Activated B cell treated with CpG ODN at 0.5 μM for 24 hours (primary cell): Measurements from ENCODE around the gene CCDC141. TPM values are rescaled to one million over a fixed set of nuclear protein-coding genes. Genes with fewer than 3 reads are reported as not detected.

Experiments
- ATAC-seq: fragments of 200-7000 bp; cut with Tn5 transposase; one replicate; pipeline ENCODE4 v1.10.0; 2021; ENCODE audit warnings: low read depth, mild to moderate bottlenecking, moderate library complexity
- CTCF ChIA-PET: fragments of 350-600 bp; sonication (Branson Sonifier 250); formaldehyde crosslinking; loops from one replicate; lab custom pipeline; 2021; ENCODE audit warnings: antibody characterized with exemption; lab: Charles Lee
- POLR2A ChIA-PET: fragments of 350-600 bp; sonication (Branson Sonifier 250); formaldehyde crosslinking; loops from one replicate; lab custom pipeline; 2021; ENCODE audit warnings: antibody characterized with exemption; lab: Charles Lee
- DNase-seq: peaks from one replicate; pipeline ENCODE4 v3.0.0; 2022
- H3K27ac Mint-ChIP-seq: one replicate; pipeline ENCODE4 v1.8.0; 2020; ENCODE audit warnings: mixed read lengths
- H3K27me3 Mint-ChIP-seq: one replicate; pipeline ENCODE4 v1.8.0; 2021; ENCODE audit warnings: mixed read lengths
- H3K36me3 Mint-ChIP-seq: one replicate; pipeline ENCODE4 v1.8.0; 2021; ENCODE audit warnings: low read depth, mixed read lengths
- H3K4me1 Mint-ChIP-seq: one replicate; pipeline ENCODE4 v1.8.0; 2021; ENCODE audit warnings: mixed read lengths
- H3K4me3 Mint-ChIP-seq: one replicate; pipeline ENCODE4 v1.8.0; 2020; ENCODE audit warnings: mild to moderate bottlenecking, mixed read lengths
- H3K9me3 Mint-ChIP-seq: one replicate; pipeline ENCODE4 v1.8.0; 2020; ENCODE audit warnings: mixed read lengths
- CTCF ChIP-seq: fragments of 200-600 bp; IDR thresholded peaks from one replicate; pipeline ENCODE4 v1.8.0; 2022; ENCODE audit warnings: antibody characterized with exemption, mild to moderate bottlenecking
- intact Hi-C: fragments of 100-400 bp; cut with micrococcal nuclease; formaldehyde crosslinking; loops from one replicate; pipeline ENCODE4 v1.15.1; 2024
- total RNA-seq: library from RNA; stranded (reverse); gene quantifications from 2 replicates; pipeline ENCODE4 v1.2.3, GENCODE V29; 2022

The CCDC141 gene
- total RNA-seq, 1 donor from 2014 or later, result 38.8 TPM

- no peak for ATAC-seq
- Mint-ChIP-seq H3K4me1 (peaks cover 9% of the 10 kb centered on the region), H3K27me3 (no peaks in the 10 kb centered on the region), H3K4me3 (no peak overlapping the region), H3K9me3 (no peaks in the 10 kb centered on the region), H3K36me3 (peaks cover 29% of the 10 kb centered on the region), H3K27ac (no peak overlapping the region)
- no peak for DNase-seq
- POLR2A ChIA-PET, result no interaction called here
- TF ChIP-seq CTCF, result no peak
- intact Hi-C loops, result no loop called here
- CTCF ChIA-PET, result no interaction called here
Measured at GRCh38 chr2:178827739-178828485, 222.0 kb downstream of the CCDC141 start.

GRCh38 chr2:178827111-178827510 is 222.8 kb downstream of the CCDC141 start:
- intact Hi-C loops, result no loop called here
- ChIA-PET POLR2A (no interaction called here), CTCF (no interaction called here)
- Mint-ChIP-seq H3K9me3 (no peaks in the 10 kb centered on the region), H3K27me3 (no peaks in the 10 kb centered on the region), H3K27ac (no peak overlapping the region), H3K4me1 (peaks cover 9% of the 10 kb centered on the region), H3K36me3 (peaks cover 29% of the 10 kb centered on the region), H3K4me3 (no peak overlapping the region)
- DNase-seq (no peak), ATAC-seq (no peak)
- TF ChIP-seq CTCF, result no peak

GRCh38 chr2:178825183-178825582 is 224.8 kb downstream of the CCDC141 start:
- H3K4me3 Mint-ChIP-seq, result no peak overlapping the region
- CTCF ChIA-PET, result no interaction called here
- POLR2A ChIA-PET, result no interaction called here
- ATAC-seq, result no peak
- H3K36me3 Mint-ChIP-seq, result peaks cover 23% of the 10 kb centered on the region
- H3K9me3 Mint-ChIP-seq, result no peaks in the 10 kb centered on the region
- peaks cover 9% of the 10 kb centered on the region for H3K4me1 Mint-ChIP-seq
- intact Hi-C loops, result no loop called here
- DNase-seq, result no peak
- H3K27me3 Mint-ChIP-seq, result no peaks in the 10 kb centered on the region
- no peak overlapping the region for H3K27ac Mint-ChIP-seq
- no peak for TF ChIP-seq CTCF

- ATAC-seq (no peak), DNase-seq (no peak)
- Mint-ChIP-seq H3K27ac (no peak overlapping the region), H3K36me3 (peaks cover 19% of the 10 kb centered on the region), H3K9me3 (no peaks in the 10 kb centered on the region), H3K27me3 (no peaks in the 10 kb centered on the region), H3K4me3 (no peak overlapping the region), H3K4me1 (peaks cover 6% of the 10 kb centered on the region)
- POLR2A ChIA-PET, result no interaction called here
- CTCF ChIA-PET, result no interaction called here
- no peak for TF ChIP-seq CTCF
- intact Hi-C loops, result no loop called here
Measured at GRCh38 chr2:178824181-178824580, 225.8 kb downstream of the CCDC141 start.

GRCh38 chr2:178819992-178820391 is 229.9 kb downstream of the CCDC141 start:
- TF ChIP-seq CTCF, result no peak
- peaks cover 2% of the 10 kb centered on the region for H3K36me3 Mint-ChIP-seq
- intact Hi-C loops, result no loop called here
- DNase-seq (no peak), ATAC-seq (no peak)
- H3K4me1 Mint-ChIP-seq, result peaks cover 3% of the 10 kb centered on the region
- H3K27ac Mint-ChIP-seq, result no peak overlapping the region
- no peak overlapping the region for H3K4me3 Mint-ChIP-seq
- H3K9me3 Mint-ChIP-seq, result no peaks in the 10 kb centered on the region
- ChIA-PET POLR2A (no interaction called here), CTCF (no interaction called here)
- no peaks in the 10 kb centered on the region for H3K27me3 Mint-ChIP-seq
